Spinal cord (tissue), 10 donors: Measurements from ENCODE around the gene FDX1. TPM values are rescaled to one million over a fixed set of nuclear protein-coding genes. Genes with fewer than 3 reads are reported as not detected.

Experiments
- DNase-seq, 6 donors: peaks; one replicate each; pipeline versions ENCODE4 v3.0.0 to v3.0.0-alpha.2; 2013 to 2015; ENCODE audit warnings: low spot score in 6 of 6, low read depth in 4 of 6
- H3K27ac ChIP-seq: one replicate; pipeline ENCODE4 v1.5.1; 2013; ENCODE audit warnings: low read depth, low read length, control low read depth
- H3K27me3 ChIP-seq: one replicate; pipeline ENCODE4 v1.6.1; 2013; ENCODE audit warnings: low read length; ENCODE audit not compliant: control insufficient read depth, insufficient read depth
- H3K36me3 ChIP-seq: one replicate; pipeline ENCODE4 v1.6.1; 2013; ENCODE audit warnings: low read length; ENCODE audit not compliant: control insufficient read depth, insufficient read depth
- H3K4me1 ChIP-seq: one replicate; pipeline ENCODE4 v1.6.1; 2013; ENCODE audit warnings: low read length; ENCODE audit not compliant: control insufficient read depth, insufficient read depth
- H3K4me3 ChIP-seq: one replicate; pipeline ENCODE4 v1.5.1; 2013; ENCODE audit warnings: low read depth, low read length, control low read depth
- H3K9me3 ChIP-seq: one replicate; pipeline ENCODE4 v1.6.1; 2013; ENCODE audit warnings: low read length; ENCODE audit not compliant: control insufficient read depth, insufficient read depth
- WGBS: methylation state at CpG from one replicate; pipeline ENCODE4 v1.1.5; 2013; ENCODE audit warnings: missing lambda C conversion rate; ENCODE audit not compliant: insufficient coverage; 5-methylcytosine and 5-hydroxymethylcytosine counted together
- polyA plus RNA-seq, 2 donors: library from polyadenylated mRNA; unstranded; fragments of 120-200 nt; gene quantifications; one replicate each; pipeline ENCODE4 v1.2.1, GENCODE V29; 2013; ENCODE audit not compliant: insufficient read length in 2 of 2
- total RNA-seq, 2 donors: library from RNA; depleted of rRNA in 1 of 2; stranded (reverse); fragments of 120-200 nt in 1 of 2; fragments of >200 nt in 1 of 2; gene quantifications; one replicate each; pipeline versions ENCODE4 v1.2.3 to v1.2.4, GENCODE V29; 2013 to 2014
- donor health status: healthy.

FDX1 gene
- total and polyA plus RNA-seq, 4 donors: 10.6 to 15.5 (median 13.5) TPM

- Histone ChIP-seq H3K9me3 (no peaks in the 10 kb centered on the region), H3K27me3 (no peaks in the 10 kb centered on the region), H3K27ac (peak overlapping the region; percentile 80), H3K36me3 (no peaks in the 10 kb centered on the region), H3K4me3 (peak overlapping the region; percentile 89), H3K4me1 (peaks cover 4% of the 10 kb centered on the region)
- WGBS: under 1% methylated on average over 51 of the region's 51 CpGs
- DNase-seq: peak in 4 of 6 donors; percentile 26 to 67 (median 48)
These were observed 711 bp downstream of the FDX1 start for GRCh38 chr11:110430267-110431050.

- H3K27me3 ChIP-seq: no peaks in the 10 kb centered on the region
- WGBS: 0% methylated on average over 1 of the region's 7 CpGs
- peak overlapping the region; percentile 80 for H3K27ac ChIP-seq
- peak in 2 of 6 donors; percentile 33 for DNase-seq
- no peaks in the 10 kb centered on the region for H3K36me3 ChIP-seq
- no peaks in the 10 kb centered on the region for H3K9me3 ChIP-seq
- peak overlapping the region; percentile 89 for H3K4me3 ChIP-seq
- peaks cover 4% of the 10 kb centered on the region for H3K4me1 ChIP-seq
These were observed 1.4 kb downstream of the FDX1 start for GRCh38 chr11:110431051-110431672.

DNA sequence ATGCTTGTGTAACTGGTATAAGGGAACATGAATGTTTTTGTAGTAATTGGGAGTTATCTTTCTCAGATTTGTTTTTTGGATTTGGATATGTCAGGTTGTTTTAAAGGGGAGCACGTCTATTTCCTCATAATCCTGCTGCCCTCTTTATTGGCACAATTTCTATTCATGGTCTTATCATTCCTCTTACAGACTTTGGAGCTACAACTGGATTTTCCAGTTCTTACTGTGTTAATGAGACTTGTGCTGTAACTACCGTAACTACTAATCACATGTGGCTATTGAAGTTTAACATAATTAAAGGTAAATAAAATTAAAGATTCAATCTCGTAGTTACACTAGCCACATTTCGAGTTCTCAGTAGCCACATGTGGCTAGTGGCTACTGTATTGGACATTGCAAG is 1.9 kb downstream of the FDX1 start:
- DNase-seq: no peak
- Histone ChIP-seq H3K4me1 (peaks cover 4% of the 10 kb centered on the region), H3K27ac (peak overlapping the region; percentile 80), H3K36me3 (no peaks in the 10 kb centered on the region), H3K27me3 (no peaks in the 10 kb centered on the region), H3K4me3 (peak overlapping the region; percentile 89), H3K9me3 (no peaks in the 10 kb centered on the region)
- no CpG with 5 or more reads among the region's 4 CpGs for WGBS

DNA sequence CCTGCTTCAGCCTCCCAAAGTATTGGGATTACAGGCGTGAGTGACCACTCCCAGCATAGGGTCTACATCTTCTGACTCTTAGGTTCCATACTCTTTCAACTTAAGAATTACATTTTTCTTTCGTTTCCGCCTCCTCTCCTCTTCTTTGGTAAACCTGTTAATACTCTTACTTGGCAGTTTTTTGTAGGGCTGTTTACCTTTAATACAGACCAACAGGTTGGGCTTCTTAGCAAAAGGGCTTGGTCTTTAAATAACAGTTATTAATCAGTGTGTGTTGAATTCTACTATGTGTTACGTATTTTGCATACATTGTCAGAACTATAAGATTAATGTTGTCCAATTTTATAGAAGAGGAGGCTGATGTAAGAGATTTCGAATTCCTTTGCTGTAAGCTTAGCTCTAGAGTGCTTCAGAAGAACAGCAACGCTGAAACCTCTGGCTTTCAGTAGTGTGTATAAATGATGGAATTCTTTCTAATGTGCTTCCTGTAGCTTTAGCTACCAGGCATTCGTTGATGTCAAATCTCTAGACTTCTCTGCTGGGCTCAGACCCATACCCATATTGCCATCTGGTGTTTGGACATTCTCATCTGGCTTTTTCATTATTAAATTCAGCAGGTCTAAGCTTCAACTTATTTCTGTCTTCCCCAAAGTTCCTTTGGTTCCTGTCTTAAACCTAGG is 3.1 kb downstream of the FDX1 start:
- Histone ChIP-seq H3K4me1 (peaks cover 4% of the 10 kb centered on the region), H3K9me3 (no peaks in the 10 kb centered on the region), H3K27ac (peak overlapping the region; percentile 33), H3K36me3 (peaks cover 4% of the 10 kb centered on the region), H3K27me3 (no peaks in the 10 kb centered on the region), H3K4me3 (no peak overlapping the region)
- WGBS: 30% methylated on average over 3 of the region's 7 CpGs
- peak in 2 of 6 donors; percentile 38 to 68 for DNase-seq

- WGBS: 76% methylated on average over 2 of the region's 5 CpGs
These were observed 3.9 kb downstream of the FDX1 start for GRCh38 chr11:110433393-110434333.

DNA sequence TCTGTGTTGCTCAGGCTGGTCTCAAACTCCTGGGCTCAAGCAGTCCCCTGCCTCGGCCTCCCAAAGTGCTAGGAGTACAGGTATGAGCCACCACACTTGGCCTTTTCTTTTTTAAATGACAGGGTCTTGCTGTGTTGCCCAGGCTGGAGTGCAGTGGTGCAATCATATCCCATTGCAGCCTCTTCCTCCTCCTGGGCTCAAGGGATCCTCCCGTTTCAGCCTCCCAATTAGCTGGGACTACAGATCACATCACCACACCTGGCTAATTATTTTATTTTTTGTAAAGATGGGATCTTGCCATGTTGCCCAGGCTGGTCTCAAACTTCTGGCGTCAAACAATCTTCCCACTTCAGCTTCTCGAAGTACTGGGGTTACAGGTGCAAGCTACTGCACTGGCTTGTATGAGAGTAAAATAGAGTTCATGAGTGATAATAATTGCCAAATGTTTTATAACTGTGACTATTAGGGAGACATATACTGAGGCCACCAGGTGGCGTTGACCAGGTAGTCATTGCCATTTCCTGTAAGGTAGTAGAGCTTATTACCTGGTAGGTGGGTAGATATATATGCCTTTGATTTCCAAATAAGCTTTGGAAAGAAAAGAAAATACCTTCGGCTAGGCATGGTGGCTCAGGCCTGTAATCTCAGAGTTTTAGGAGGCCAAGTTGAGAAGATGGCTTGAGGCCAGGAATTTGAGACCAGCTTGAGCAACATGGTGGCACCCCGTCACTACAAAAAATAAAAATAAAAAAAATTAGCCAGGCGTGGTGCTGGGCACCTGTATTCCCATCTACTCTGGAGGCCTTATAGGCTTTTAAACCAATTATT is 5.4 kb downstream of the FDX1 start:
- peak in 1 of 6 donors; percentile 35 for DNase-seq
- H3K27ac ChIP-seq: no peak overlapping the region
- 83% methylated on average over 3 of the region's 8 CpGs for WGBS
- peaks cover 4% of the 10 kb centered on the region for H3K4me1 ChIP-seq
- H3K4me3 ChIP-seq: no peak overlapping the region
- H3K36me3 ChIP-seq: peaks cover 13% of the 10 kb centered on the region
- H3K27me3 ChIP-seq: no peaks in the 10 kb centered on the region
- no peaks in the 10 kb centered on the region for H3K9me3 ChIP-seq

More at GRCh38 chr11:110433393-110434333, 3.9 kb downstream of the FDX1 start:
- H3K27me3 ChIP-seq: no peaks in the 10 kb centered on the region
- H3K9me3 ChIP-seq: no peaks in the 10 kb centered on the region
- peaks cover 8% of the 10 kb centered on the region for H3K36me3 ChIP-seq
- DNase-seq: peak in 3 of 6 donors; percentile 19 to 71 (median 54)
- H3K27ac ChIP-seq: no peak overlapping the region
- H3K4me1 ChIP-seq: peaks cover 4% of the 10 kb centered on the region
- H3K4me3 ChIP-seq: no peak overlapping the region

DNA sequence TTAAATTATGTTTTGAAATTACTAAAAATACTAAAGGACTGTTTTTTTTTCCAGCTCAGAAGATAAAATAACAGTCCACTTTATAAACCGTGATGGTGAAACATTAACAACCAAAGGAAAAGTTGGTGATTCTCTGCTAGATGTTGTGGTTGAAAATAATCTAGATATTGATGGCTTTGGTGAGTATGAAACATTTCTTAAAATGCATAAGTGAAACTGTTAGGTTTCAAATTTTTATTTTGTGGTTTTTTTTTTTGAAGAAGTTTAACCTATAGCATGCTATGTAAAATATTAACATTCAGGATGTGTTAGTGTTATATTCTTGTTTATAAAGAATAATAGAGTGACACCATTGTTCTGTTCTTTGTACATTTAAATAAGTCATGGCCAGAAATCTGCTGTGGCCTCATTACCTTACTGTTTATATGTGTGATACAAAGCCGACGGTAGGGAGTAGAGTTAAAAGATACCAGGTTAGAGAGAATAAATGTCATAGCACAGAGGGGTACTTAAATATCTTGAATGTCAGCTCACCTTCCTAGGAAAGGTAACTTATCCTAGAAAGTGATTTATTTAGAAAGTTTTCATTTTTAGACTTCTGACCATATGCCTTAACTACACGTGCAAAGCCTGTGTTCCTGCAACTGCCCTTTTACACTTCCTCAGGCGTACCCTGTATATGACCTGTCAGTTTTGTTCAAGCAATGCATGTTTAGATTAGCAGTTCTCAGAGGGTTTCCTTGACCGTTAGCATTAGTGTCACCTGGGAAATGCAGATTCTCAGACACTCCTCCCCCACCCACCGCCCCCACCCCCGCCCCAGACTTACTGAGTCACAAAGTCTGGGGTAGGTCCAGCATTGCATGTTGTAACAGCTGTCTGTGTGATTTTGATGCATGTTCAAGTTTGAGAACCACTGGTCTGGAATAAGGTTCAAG is 6.3 kb downstream of the FDX1 start:
- H3K4me1 ChIP-seq: no peaks in the 10 kb centered on the region
- no CpG with 5 or more reads among the region's 8 CpGs for WGBS

GRCh38 chr11:110438017-110438416 is 8.3 kb downstream of the FDX1 start:
- no peaks in the 10 kb centered on the region for H3K9me3 ChIP-seq
- no peaks in the 10 kb centered on the region for H3K4me1 ChIP-seq
- DNase-seq: no peak
- 80% methylated on average over 1 of the region's 2 CpGs for WGBS
- H3K27ac ChIP-seq: no peak overlapping the region
- H3K4me3 ChIP-seq: no peak overlapping the region
- no peaks in the 10 kb centered on the region for H3K27me3 ChIP-seq
- peaks cover 13% of the 10 kb centered on the region for H3K36me3 ChIP-seq

More for the DNA sequence above, 6.3 kb downstream of the FDX1 start:
- H3K4me3 ChIP-seq: no peak overlapping the region
- no peaks in the 10 kb centered on the region for H3K27me3 ChIP-seq
- H3K9me3 ChIP-seq: no peaks in the 10 kb centered on the region
- no peak overlapping the region for H3K27ac ChIP-seq
- DNase-seq: no peak
- H3K36me3 ChIP-seq: peaks cover 13% of the 10 kb centered on the region
